LNCAP (cell line): ENCODE data around the gene ANKH.

Source experiments
- TF ChIP-seq, protein P1 (sequence below): fragments of 450-650 bp; IDR thresholded peaks from 2 replicates; pipeline ENCODE4 v1.5.1; 2017; ENCODE audit warnings: mild to moderate bottlenecking

The ANKH gene

DNA sequence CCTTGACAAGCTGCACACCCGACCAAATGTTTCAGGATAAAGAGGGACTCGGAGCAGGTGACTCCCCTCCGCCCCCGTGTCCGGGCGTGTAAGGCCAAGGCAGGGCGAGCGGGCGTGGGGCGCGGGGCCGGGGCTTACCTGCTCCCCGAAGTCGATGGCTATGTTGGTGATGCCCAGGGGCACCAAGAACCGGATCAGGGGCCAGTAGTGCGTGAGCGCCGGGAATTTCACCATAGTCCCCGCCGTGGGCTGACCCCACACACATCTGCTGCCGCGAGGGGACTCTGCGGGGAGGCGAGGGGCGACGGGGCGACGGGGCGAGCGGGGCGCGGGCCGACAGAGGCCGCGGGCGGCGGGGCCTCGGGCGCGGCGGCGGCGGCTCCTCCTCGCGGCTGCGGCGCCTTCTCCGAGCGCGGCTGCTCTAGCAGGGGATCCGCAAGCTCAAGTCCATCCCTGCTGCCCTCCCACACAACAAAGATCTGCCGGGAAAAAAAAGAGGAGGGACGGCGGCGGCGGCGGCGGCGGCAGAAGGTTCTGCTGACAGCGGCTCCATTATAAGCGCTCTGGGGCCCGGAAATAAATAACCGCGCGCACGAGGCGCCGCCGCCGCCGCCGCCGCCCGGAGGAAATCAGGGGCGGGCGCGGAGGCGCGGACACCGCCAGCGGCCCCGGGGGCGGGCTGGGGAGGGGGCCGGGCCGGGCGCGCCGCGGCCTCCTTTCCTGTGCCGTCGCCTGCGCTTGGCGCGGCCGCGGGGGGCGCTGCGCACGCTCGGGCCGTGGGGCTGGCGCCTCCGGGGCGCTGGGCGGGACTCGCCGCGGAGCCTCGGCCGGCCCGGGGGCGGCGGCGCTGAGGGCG, at the start of gene ANKH:
Gene ANKH, minus strand, starts transcription at position 565 of the 856 bp plus-strand sequence. Its CDS starts 331 bp downstream, at position 234.
- TF ChIP-seq, protein P1, sequence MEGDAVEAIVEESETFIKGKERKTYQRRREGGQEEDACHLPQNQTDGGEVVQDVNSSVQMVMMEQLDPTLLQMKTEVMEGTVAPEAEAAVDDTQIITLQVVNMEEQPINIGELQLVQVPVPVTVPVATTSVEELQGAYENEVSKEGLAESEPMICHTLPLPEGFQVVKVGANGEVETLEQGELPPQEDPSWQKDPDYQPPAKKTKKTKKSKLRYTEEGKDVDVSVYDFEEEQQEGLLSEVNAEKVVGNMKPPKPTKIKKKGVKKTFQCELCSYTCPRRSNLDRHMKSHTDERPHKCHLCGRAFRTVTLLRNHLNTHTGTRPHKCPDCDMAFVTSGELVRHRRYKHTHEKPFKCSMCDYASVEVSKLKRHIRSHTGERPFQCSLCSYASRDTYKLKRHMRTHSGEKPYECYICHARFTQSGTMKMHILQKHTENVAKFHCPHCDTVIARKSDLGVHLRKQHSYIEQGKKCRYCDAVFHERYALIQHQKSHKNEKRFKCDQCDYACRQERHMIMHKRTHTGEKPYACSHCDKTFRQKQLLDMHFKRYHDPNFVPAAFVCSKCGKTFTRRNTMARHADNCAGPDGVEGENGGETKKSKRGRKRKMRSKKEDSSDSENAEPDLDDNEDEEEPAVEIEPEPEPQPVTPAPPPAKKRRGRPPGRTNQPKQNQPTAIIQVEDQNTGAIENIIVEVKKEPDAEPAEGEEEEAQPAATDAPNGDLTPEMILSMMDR, result peak; percentile 48

DNA sequence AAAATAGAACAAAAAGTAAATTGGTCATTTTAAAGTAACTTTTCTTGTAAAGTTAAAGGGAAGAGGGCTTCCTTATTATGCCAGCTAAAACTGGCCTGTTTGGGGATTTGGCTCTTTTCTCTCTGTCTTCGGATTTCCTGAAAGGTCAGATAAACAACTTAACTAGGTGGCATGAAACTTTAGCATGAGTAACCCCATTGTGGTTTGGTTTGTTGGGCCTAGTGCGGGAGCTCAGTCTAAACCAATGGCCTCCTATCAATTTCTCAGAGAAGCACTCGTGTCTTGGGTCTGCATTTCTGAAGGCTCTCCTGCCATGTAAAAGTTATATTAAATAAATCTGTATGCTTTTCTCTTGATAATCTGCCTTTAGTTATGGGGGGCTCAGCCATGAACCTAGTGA, 48.5 kb upstream of the ANKH start:
- TF ChIP-seq, protein P1, result no peak

DNA sequence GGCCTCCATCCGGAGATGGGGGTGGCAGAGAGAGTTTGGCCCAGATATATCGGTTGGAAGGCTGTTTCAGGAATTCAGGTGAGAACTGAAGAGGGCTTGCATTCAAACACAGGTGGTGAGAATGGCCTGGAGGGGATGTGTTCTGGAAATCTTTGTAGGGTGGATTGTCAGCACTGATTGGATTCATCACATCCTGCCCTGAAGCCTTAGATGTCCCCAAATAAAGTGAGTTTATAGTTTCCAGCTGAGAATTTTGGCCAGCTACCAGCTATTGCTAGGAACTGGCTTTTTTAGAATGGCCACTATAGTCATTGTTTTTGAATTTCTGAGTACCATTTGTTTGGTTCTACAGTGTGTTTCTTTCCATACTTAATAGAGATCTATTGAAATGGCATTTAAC, 46.1 kb upstream of the ANKH start:
- TF ChIP-seq, protein P1, result no peak

DNA sequence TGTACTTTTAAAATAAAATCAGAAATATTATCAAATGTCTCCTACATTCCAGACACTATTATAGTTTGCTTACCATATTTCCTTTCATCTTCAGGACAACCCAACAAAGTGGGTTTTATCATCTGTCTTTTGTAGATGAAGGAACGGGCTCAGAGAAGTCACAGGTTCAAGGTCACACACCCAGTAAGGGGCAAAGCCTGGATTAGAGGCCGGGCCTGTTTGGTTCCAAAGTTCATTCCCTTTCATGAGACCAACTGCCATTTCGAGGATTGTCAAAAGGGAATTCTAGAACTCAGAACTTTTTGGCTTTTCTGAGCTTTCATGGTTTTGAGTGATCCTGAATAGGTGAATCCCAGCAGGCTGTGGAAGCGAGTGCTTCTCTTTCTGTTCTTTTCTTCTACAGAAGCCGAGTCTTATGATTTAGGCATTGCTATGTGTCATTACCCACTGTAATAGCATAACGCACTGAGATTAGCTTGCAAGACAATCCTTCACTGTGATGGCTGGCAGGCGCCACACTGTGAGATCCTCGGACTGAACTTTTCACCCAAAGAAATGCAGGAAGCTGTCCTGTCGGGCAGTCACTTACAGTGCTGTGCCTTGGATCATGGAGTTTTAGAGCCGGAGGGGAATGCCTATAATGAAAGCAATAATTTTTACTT, 43.8 kb upstream of the ANKH start:
- TF ChIP-seq, protein P1, result no peak

DNA sequence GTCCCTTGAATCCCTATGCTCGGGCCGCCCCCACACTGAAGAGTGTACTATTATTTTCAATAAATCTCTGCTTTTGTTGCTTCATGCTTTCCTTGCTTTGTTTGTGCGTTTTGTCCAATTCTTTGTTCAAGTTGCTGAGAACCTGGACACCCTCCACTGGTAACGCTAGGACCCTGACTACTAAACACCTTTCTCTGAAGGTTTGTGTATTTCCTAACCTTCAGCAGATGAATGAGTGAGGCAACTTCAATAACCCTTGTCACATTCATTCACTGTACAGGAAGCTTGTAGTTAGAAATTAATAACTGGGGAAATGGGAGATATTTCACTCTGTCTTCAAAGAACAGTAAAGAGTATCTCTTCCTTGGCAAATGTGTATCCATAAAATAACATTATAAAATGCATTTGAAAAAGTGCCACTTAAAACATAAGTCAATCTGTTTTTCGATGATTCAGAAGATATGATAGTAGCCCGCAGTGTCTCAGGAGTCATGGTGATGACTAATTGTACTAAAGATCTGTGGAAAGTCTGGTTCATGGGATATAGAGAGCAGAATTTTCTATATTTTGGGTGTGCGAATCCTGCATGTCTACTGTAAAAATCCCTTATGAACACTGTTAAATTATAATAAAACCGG, 43.2 kb upstream of the ANKH start:
- TF ChIP-seq, protein P1, result no peak

DNA sequence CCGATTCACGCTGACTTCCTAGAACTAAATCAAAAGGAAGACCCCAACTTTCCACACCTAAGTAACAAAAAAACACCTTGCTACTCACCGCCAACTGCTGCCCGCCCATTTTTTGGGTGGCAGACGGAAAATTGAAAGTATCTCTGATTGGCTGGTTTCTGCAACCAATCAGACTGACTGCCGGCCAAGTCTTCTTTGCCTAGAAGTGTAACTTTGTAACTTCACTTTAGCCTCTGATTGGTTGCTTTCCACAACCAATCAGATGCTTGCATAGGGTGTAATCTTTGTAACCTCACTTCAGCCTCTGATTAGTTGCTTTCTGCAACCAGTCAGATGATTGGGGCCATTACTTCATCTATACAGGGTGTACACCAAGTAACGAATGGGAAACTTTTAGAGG, 42.6 kb upstream of the ANKH start:
- TF ChIP-seq, protein P1, result no peak

DNA sequence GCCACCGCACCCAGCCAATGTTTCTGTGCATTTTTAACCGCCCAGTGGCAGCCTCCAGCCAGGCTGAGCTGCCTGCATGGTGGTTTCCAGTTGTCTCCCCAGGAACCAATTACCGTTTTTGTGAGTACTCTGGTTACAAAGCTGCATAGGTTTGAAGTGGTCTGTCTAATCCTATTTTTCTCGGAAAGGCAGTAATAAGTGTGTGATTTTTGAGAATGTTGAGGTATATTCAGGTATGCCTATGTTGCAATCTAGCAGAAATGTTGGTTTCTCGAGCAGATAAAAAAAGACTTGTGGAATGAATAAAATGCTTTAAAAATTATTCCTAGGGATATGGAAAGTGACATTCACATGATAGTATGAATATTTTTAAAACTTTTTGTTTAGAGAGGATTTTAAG, 41.5 kb upstream of the ANKH start:
- TF ChIP-seq, protein P1, result no peak
